GM21390 (cell line): ENCODE results near the gene KRTAP12-1.

Source experiments
- ATAC-seq: cut with Tn5 transposase; IDR thresholded peaks from one replicate; pipeline ENCODE4 v1.9.1; 2021; ENCODE audit not compliant: unreplicated experiment

Gene KRTAP12-1, protein sequence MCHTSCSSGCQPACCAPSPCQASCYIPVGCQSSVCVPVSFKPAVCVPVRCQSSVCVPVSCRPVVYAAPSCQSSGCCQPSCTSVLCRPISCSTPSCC

DNA sequence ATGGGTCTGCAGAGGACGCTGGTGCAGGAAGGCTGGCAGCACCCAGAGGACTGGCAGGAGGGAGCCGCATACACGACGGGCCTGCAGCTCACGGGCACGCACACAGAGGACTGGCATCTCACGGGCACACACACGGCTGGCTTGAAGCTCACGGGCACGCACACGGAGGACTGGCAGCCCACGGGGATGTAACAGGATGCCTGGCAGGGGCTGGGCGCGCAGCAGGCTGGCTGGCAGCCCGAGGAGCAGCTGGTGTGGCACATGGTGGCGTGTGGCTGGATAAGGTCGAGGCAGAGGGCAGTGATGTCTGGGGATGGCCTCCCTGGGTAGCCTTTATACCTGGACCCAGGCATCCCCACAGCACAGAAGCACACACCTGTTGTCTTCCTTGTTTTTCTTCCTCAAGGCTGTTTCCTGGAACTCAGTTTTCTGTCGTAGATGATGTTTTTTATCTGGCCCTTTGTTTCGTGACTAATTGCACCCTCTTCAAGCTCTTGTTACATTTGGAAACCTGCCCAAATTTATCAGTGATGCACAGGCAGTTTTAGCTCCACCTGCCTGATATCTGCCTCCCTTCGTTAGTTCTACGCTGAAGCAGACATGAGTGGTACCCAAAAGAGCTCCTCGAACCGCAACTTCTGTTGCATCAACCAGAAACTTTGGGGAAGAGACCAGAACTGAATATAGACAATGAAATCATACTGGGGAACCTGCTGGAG lies at the start of gene KRTAP12-1:
TSS of gene KRTAP12-1 (minus strand) at position 303 of the 719 bp plus-strand sequence. CDS start at position 263, 40 bp downstream.
- ATAC-seq: no peak

DNA sequence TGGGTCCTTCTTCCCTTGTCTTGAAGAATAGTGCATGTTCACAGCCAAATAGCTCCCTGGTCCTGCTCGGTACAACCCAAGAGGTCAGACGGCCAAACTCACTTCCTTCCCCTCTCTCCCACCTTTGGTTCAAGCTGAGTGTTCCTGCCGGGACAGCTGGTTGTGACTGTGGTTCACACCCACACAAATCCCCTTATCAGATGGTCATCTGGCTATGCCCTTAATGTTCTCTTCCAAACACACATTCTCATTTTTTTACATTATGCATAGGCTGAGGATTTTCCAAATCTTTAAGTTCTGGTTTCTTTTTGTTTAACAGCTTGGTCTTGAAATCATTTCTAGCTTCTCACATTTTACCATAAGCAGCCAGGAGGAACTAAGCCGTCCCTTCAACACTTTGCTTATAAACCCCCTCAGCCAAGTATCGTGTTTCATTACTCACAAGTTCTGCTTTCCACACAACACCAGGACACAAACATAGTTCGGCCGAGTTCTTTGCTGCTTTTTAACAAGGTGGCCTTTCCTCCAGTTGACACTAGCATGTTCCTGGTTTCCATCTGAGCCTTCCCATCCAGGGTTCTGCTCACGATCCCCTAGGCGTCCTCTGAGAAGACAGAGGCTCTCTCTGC lies 49.1 kb upstream of the KRTAP12-1 start:
- no peak for ATAC-seq

DNA sequence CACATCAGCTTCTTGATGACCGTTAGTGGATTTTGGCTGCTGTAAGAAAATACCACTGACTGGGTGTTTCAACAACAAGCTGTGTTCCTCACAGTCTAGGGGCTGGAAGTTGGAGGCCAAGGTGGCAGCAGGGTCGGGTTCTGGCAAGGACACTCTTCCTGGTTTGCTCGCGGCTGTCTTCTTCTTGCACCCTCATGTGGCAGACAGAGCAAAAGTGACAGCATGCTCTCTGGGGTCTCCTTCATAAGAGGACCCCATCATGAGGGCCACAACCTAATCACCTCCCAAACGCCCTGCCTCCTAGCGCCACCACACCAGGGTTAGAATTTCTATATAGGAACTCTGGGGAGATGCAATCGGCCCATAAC lies 48.0 kb upstream of the KRTAP12-1 start:
- ATAC-seq: no peak

DNA sequence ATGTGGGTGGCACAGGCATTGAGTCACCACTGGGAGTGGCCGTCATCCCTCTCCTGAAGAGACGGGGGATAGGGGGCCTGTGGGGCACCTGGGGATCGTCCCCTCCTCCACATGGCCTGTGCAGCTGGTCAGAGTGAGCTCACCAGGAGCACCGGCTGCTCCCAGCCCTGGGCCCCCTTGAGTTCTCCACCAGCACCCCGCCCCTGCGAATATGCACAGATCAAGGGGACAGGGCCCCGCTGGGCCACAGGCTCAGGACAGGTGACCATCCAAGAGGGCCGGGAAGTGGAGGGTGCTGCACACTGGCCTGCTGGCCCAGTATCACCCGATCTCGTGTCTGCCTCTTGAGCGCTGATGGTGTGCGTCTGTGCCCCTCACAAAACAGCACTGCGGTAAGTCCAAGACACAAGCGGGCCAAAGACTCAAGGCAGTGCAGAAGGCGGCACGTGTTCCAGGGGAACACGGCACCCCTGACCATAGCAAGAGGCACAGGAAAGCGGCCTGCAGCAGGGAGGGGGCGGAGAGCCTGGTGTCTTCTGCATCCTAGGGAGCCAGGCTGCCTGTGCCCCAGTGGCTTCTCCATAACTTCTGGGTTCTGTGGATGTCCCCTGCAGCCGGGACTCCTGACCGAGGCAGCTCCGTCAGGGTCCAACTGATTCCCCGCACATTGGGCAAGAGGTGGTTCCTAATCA lies 47.5 kb upstream of the KRTAP12-1 start:
- ATAC-seq: no peak

DNA sequence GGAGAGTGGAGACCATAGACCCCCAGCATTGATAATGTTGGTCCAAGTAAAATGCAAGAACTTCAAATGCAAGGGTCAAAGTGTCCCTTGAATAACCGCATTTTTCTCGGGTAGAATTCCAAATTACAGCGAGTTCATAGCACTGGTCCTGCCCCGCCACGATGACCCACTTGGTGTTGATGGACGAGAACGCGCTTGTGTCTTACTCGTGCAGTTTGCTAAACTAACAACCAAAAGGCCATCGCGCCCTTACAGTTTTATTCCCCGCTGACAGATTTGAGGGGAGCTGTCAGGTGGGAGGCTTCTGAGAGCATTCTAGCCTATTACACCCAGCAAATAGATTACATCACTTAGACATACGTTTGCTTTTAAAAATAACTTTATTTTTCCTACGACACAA lies 46.8 kb upstream of the KRTAP12-1 start:
- ATAC-seq: no peak

DNA sequence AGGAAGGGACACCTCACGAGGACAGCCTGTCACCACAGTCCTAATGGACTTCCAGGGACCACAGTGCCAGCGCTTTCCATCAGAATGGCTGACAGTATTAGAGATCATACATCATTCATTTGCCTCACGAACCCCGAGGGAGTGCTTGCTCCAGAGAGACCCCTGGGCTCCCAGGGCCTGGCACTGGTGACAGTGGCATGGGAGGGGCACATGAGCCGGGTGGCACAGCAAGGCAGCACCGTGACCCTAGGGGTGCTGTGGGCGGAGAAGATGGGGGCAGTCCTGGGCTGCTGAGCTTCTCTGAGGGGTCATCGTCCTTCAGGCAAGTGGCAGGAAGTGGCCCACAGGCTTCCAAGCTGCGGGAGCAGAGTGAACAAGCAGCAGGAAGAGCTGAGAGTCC lies 45.8 kb upstream of the KRTAP12-1 start:
- no peak for ATAC-seq

DNA sequence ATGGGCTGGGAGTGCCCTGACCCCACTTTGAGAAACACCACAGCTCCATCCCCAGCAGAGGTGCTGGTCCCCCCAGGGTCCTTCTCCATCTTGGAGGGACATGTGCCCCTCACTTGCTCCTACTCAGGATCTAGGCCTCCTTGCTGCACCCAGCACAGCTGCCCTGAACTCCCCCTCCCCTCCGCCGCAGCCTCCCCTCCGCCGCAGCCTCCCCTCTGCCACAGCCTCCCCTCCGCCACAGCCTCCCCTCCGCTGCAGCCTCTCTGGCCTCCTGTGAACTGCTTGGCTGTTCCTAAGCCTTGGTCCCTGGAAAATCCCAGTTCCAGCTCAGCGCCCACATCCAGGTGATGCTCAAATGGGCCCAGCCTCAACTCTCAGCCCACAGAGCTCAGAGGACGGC lies 45.4 kb upstream of the KRTAP12-1 start:
- ATAC-seq: no peak

DNA sequence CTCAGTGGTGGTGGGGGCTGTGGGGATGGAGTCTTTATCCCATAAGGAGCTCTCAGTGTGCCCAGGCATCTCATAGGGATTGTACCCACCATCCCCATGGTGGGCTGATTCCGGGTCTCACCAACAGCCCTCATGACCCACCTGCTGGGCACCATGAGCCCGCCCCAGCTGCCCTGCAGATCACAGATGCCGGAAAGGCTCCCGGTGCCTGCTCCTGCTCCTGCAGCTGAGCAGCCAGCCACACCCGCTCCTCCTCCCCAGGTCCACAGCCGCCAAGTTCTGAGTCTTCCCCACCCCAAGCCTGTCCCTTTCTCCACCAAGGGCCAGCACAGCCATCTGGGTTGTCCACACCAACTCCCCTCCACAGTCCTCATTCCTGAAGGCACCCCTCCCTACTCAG lies 44.9 kb upstream of the KRTAP12-1 start:
- no peak for ATAC-seq

DNA sequence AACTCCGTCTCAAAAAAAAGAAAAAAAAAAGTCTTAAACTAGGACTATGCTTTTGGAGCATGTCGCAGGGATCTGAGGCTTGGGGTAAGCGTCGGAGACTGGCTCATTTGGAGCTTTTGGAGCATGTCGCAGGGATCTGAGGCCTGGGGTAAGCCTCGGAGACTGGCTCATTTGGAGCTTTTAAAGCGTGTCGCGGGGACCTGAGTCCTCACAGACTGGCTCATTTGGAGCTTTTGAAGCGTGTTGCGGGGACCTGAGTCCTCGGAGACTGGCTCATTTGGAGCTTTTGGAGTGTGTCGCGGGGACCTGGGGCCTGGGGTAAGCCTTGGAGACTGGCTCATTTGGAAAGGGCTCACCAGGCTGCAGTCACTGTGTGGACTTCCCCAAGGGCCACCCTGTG lies 43.0 kb upstream of the KRTAP12-1 start:
- ATAC-seq: no peak

DNA sequence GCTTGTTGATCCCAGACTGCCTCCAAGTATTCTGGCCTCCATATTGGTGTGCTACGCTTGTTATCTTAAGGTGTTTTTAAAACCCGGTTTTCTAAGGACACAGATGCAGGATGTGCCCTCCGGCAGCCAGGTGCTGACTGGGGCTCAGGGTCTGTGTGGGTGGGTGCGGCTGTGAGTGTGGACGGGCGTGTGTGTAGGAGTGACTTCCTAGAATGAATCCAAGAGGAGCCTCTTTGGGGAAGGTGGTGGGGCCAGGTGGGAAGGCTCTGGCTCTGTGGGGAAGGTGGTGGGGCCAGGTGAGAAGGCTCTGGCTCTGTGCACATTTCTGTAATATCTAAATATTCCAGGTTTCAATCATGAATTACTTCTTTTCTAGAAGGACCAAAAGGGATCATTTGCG lies 42.2 kb upstream of the KRTAP12-1 start:
- ATAC-seq: no peak

DNA sequence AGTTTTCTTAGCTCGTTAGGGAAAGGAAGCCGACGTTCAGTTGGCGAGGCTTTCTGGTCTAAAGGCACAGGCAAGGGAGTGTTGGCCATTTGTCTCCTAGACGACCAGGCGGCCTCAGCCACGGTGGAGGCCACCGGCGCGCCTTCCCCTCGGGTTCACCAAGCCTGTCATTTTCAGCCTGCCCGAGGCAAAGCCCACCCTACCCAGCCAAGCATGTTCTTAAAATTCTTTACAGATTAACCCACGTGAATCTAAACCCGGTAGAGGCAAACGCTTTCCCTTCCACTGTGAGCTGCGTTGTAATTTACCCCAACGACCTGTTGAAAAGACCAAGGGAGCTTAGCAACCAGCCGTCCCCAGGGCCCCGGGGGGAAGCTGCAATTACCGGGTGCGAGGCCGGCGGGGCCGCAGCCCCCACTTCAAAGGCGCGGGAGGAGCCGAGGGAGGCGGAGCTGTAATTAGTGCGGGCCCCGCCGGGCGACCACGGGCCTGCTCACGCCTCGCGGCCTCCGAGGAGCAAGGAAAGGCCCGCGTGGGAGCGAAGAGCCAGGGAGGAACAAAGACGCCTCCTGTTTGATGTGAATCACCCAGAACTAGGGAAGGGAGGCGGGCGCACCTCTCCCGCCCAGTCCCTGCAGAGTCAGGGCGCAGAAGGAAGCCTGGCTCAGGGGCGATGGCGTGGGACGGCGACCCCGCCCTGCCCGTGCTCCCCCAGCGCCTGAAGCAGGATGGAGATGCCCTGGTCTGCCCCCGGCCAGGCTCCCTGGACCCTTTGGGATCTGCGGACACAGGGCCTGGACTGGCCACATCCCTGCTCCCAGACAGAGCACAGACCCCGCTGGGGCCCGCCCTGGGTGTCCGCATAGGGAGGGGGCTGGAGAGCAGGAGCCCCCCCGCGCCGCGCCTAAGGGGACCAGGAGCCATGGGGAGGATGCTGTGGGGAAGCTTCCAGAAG lies 41.5 kb upstream of the KRTAP12-1 start:
- ATAC-seq: no peak

DNA sequence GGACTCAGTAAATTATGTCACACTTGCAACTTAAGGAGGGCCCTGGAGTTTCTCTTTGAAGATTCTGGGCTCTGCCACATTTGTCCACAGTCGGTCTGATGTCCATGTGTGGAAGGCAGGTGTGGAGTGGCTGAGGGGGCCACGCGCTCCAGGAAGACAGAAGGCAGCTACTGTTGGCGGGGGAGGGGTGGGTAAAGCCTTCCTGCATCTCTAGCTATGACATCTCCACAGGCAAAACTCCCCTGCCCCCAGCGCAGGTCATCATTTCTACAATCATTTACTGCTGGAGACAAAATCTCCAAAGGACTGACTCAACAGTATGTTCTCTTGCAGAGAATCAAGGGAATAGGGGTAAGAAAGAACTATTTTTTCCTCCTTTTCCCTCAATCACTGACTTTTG lies 40.8 kb upstream of the KRTAP12-1 start:
- no peak for ATAC-seq

DNA sequence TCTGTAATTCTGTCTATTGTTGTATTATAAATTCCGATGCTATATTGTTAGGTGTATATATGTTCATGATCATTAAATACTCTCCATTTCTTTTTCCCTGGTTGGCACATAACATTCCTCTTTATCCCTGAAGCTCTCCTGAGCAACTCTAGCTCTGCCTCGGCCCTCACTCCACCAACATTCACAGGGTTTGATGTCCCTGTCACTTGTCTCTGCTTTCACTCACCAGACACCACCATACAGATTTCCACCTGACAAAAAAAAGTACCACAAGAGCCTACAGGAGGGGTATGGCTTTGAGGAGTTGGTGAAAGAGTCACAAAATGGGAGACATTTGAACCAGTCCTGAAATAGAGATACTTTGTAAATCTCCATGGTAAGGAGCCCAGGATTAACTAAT lies 38.2 kb upstream of the KRTAP12-1 start:
- ATAC-seq: no peak

DNA sequence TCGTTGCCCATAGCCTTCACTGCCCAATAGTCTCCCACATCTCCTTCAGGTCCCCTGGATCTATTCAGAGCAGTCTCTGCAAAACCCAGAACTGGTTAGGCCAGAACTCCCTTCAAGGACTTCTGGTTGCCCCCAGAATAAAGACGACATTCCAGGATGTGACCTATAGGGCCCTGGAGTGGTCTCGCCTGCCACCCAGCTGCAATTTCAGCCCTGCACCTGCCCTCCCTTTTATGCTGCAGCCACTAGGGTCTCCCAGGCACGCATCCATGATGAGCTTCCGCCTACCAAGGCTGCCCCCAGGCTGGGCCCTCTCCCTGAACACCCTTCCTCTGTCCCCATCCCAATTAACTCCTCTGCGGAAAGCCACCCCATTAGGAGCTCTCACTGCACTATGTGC lies 36.6 kb upstream of the KRTAP12-1 start:
- no peak for ATAC-seq

DNA sequence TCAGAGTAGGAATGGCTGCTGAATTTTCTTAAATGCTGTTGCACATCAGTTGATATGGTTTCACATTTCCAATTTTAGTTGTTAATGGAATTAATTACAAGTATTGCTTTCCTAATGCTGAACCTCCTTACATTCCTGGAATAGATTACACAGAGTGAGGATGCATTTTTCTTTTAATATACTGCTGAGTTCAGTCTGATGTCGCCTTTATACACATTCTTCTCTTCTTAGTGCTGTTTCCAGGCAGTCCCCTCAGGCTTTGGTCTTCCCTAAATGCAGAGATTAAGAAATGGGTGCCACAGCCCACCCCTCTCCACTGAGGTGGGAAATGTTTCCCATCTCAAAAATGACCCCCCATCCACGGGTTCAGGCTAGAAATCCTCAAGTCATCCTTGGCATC lies 36.1 kb upstream of the KRTAP12-1 start:
- ATAC-seq: no peak

DNA sequence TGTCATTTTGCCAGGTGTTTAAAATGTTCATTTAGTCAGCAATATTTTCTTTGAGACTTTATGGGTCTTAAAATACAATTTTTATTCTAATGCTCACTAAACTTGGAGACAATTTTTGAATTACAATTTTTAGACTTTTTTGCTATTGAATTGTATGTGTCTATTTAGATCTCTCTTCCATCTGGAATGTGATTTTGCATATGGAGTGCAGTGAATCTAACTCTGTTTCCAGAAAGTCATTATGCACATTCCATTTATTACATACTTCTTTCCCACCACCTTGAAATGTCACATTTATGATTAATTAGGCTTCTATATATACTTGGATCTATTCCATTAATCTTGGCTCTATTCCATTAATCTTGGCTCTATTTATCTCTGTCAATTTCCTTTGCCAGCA lies 35.0 kb upstream of the KRTAP12-1 start:
- no peak for ATAC-seq

DNA sequence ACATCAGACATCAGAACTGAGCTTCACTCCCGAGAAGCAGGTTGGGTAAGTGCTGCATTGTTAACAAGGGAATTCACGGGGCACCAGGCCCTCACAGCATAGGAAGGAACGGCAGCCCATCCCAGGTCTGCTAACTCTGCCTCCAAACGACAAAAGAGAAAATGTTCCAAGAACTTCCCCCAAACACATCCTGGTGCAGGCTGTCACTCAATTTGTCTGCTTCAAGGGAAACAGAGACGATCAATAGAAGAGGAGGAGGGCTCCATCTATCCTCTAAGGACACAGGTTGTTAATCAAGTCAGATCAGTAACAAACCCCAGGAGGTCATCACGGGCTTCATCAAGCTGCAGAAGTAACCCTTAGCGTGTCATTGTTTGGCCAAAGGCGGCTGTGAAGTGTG lies 32.9 kb upstream of the KRTAP12-1 start:
- ATAC-seq: no peak

DNA sequence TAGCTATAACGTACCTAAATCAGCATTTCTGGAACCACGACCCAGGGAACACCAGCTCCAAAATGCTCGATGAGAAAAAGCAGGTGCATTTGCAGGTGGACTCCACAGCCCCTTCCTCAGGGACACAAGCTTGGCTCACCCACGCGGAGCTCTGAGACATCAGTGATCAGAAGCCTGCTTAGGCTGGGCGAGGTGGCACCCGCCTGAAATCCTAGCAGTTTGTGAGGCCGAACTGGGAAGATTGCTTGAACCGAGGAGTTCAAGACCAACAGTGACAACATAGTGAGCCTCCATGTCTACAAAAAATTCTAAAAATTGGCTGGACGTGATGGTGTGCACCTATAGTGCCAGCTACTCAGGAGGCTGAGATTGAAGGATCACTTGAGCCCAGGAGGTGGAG lies 31.9 kb upstream of the KRTAP12-1 start:
- ATAC-seq: no peak

DNA sequence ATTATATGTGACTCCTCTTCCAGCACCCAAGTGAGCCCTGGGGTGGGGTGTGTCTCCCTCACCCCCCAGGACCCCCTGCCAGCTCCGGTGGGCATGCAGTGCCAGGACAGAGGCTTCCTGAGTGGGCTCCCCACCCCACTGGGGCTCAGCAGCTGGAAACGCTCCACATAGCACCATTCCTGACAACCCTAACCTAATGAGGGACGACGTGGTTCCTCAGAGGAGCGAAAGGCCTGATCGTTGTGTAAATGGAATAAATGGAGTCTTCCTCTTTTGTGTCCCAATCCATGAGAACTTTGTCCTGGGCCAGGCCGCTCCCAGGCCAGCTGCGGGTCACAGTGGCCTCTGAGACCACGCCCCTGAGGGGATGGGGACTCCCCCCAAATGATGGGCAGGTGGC lies 31.2 kb upstream of the KRTAP12-1 start:
- ATAC-seq: no peak

DNA sequence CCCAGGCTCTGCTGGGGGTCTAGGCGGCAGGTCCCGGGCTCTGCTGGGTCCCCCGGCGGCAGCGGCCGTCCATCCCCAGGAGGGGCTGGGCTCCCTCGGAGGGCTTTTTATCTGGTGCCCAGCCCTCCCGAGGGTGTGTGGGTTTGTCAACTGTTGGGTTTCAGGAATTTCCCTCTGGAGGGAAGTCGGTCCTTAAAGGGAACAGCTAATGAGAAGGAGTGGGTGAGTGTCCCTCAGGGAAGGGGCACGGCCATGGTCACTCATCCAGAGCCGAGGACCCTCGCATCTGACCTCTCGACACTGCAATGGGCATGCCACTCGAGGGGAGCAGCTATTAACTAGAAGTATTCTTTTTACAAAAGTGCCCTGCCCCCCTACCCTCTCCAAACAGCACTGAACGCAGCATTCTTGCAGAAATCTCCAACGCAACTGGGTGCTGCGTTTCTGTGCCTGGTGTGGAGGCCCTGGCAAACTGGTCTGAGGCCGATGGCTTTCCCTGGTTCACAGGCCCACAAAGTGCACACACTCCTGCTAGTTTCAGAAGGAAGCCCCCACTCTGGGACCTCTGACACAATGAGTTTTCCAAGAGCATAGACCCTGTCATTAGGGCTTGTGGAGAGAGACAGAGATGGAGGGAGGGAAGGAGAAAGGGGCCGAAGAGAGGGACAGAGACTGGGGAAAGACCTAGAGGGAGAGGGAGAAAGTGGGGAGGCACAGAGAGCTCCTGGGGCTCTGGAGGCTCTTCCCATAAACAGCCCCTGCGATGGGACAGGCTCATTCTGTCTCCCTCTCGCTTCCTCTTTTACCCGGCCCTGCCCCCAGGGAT lies 30.5 kb upstream of the KRTAP12-1 start:
- no peak for ATAC-seq
